ENCODE results near the gene SLC49A3. TPM values are rescaled to one million over a fixed set of nuclear protein-coding genes. Genes with fewer than 3 reads are reported as not detected.
"Not testable (repeated sequence)": the region's sequence is repeated elsewhere in the genome, so short reads cannot be mapped to it uniquely, and the experiment has no call there.

Gene SLC49A3
- polyA plus RNA-seq, 3 donors, result 9.5 to 29.8 (median 11.1) TPM

DNA sequence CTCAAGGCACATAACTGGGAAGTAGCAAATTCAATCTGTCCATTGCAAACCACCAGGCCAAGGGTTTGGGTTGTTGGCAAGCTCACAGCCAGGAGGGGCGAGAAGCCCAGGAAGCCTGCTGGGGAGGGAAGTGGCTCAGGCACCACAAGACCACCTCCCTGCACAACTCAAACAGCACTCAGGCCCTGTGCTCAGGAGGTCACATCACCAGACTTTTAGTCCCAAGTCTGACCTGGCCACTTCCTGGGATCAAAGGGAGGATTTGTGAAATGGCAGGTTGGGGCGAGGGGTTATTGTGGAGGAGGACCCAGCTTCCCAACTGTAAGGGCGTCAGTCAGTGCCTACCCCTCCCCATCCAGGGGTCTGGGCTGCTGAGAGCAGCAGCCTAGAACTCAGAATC lies 17.2 kb downstream of the SLC49A3 start:
- Mint-ChIP-seq H3K4me1 (peaks cover 13% of the 10 kb centered on the region), H3K27me3 (ENCODE audit: low read depth in 3 of 3) (peaks cover 0 to 2% (median 1%) of the 10 kb centered on the region in 3 donors), H3K4me3 (no peak overlapping the region), H3K9me3 (no peaks in the 10 kb centered on the region), H3K36me3 (peaks cover 22 to 29% of the 10 kb centered on the region in 2 donors), H3K27ac (peak overlapping the region in 2 of 7 donors; percentile 33 to 63)
- no peaks in the 10 kb centered on the region for H3K27me3 ChIP-seq (ENCODE audit: control insufficient read depth in 2 of 2, insufficient read depth in 2 of 2, low read length in 2 of 2)
- H3K4me1 ChIP-seq (ENCODE audit: control insufficient read depth in 1 of 2, insufficient read depth in 2 of 2, low read length in 2 of 2), result peaks cover 19 to 23% of the 10 kb centered on the region in 2 donors
- intact Hi-C loops (cut with micrococcal nuclease), result loop anchor here (5.0 to 10.0 kb wide), 2 partner anchors 36 to 177 kb away; partner anchors contain the start of genes PCGF3 (in 1 of the 2), PIGG (in 1 of the 2) and ZNF721 (in 1 of the 2)
- peaks cover 12 to 20% of the 10 kb centered on the region in 2 donors for H3K36me3 ChIP-seq (replicated peaks in 1 of 2; ENCODE audit: control insufficient read depth in 1 of 2, insufficient read depth in 2 of 2, low read length in 2 of 2)
- H3K79me2 ChIP-seq (ENCODE audit: insufficient read depth, low read length), result peaks cover 20% of the 10 kb centered on the region
- no peaks in the 10 kb centered on the region for H3K9me3 ChIP-seq (replicated peaks in 1 of 2; ENCODE audit: control insufficient read depth in 1 of 2, insufficient read depth in 1 of 2, low read length in 2 of 2)
- H4K20me1 ChIP-seq (ENCODE audit: insufficient read depth, low read length), result no peaks in the 10 kb centered on the region
- no peak overlapping the region for H3K27ac ChIP-seq (ENCODE audit: low read depth in 1 of 2, low read length in 2 of 2)
- H3K9ac ChIP-seq (ENCODE audit: insufficient read depth, low read length, poor library complexity, severe bottlenecking), result no peak overlapping the region
- WGBS (ENCODE audit: insufficient coverage), result no CpG with 5 or more reads among the region's 3 CpGs
- no peak overlapping the region for H2AFZ ChIP-seq (ENCODE audit: insufficient read depth, low read depth, low read length, poor library complexity, severe bottlenecking)
- no peak overlapping the region for H3K4me3 ChIP-seq (replicated peaks in 1 of 3; ENCODE audit: low read depth in 2 of 3, low read length in 3 of 3)
- TF ChIP-seq, protein P1, sequence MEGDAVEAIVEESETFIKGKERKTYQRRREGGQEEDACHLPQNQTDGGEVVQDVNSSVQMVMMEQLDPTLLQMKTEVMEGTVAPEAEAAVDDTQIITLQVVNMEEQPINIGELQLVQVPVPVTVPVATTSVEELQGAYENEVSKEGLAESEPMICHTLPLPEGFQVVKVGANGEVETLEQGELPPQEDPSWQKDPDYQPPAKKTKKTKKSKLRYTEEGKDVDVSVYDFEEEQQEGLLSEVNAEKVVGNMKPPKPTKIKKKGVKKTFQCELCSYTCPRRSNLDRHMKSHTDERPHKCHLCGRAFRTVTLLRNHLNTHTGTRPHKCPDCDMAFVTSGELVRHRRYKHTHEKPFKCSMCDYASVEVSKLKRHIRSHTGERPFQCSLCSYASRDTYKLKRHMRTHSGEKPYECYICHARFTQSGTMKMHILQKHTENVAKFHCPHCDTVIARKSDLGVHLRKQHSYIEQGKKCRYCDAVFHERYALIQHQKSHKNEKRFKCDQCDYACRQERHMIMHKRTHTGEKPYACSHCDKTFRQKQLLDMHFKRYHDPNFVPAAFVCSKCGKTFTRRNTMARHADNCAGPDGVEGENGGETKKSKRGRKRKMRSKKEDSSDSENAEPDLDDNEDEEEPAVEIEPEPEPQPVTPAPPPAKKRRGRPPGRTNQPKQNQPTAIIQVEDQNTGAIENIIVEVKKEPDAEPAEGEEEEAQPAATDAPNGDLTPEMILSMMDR (IDR thresholded peaks at IDR 0.05), result no peak
- H3K4me2 ChIP-seq (replicated peaks; ENCODE audit: extremely low read depth, low read length, poor library complexity, severe bottlenecking), result no peak overlapping the region
- no peak for DNase-seq

DNA sequence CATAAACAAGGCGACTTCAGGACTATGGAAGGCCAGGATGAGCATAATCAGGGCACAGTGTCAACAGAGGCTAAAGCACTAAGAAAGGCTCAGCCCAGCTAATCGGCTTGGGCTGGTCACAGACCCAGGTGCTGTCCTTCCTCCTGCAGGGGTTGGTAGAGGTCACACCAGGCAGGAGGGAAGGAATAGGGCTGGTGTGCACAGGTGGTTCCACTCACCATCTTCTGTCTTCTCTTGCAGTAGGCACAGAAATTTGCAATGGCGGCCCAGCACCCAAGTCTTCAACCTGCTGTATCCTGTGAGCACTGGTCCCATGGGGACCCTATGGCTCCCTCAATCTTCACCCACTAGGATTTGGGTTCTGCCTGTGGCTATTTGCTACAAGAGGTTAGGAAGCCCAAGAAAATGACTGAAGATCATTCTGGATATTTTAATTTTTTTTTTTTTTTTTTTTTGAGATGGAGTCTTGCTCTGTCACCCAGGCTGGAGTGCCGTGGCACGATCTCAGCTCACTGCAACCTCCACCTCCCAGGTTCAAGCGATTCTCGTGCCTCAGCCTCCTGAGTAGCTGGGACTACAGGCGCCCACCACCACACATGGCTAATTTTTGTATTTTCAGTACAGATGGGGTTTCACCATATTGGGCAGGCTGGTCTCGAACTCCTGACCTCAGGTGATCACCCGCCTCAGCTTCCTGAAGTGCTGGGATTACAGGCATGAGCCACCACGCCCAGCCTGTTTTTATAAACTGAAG lies 19.0 kb downstream of the SLC49A3 start:
- WGBS (ENCODE audit: insufficient coverage), result 100% methylated on average over 5 of the region's 11 CpGs
- H3K4me2 ChIP-seq (replicated peaks; ENCODE audit: extremely low read depth, low read length, poor library complexity, severe bottlenecking); H3K27me3 Mint-ChIP-seq (ENCODE audit: low read depth in 3 of 3); H3K4me1 Mint-ChIP-seq; H4K20me1 ChIP-seq (ENCODE audit: insufficient read depth, low read length); H3K9ac ChIP-seq (ENCODE audit: insufficient read depth, low read length, poor library complexity, severe bottlenecking); H3K9me3 Mint-ChIP-seq; H3K4me3 Mint-ChIP-seq; H3K27ac ChIP-seq (ENCODE audit: low read depth in 1 of 2, low read length in 2 of 2); H3K27me3 ChIP-seq (ENCODE audit: control insufficient read depth in 2 of 2, insufficient read depth in 2 of 2, low read length in 2 of 2); DNase-seq; H3K9me3 ChIP-seq (replicated peaks in 1 of 2; ENCODE audit: control insufficient read depth in 1 of 2, insufficient read depth in 1 of 2, low read length in 2 of 2); H3K27ac Mint-ChIP-seq; H3K4me3 ChIP-seq (replicated peaks in 1 of 3; ENCODE audit: low read depth in 2 of 3, low read length in 3 of 3); H2AFZ ChIP-seq (ENCODE audit: insufficient read depth, low read depth, low read length, poor library complexity, severe bottlenecking): not testable (repeated sequence)
- intact Hi-C loops (cut with micrococcal nuclease), result loop anchor here (5.0 to 10.0 kb wide), 2 partner anchors 37 to 175 kb away; partner anchors contain the start of genes PCGF3 (in 1 of the 2), PIGG (in 1 of the 2) and ZNF721 (in 1 of the 2)
- Histone ChIP-seq H3K36me3 (replicated peaks in 1 of 2; ENCODE audit: control insufficient read depth in 1 of 2, insufficient read depth in 2 of 2, low read length in 2 of 2) (peaks cover 12 to 20% of the 10 kb centered on the region in 2 donors), H3K4me1 (ENCODE audit: control insufficient read depth in 1 of 2, insufficient read depth in 2 of 2, low read length in 2 of 2) (peaks cover 12 to 15% of the 10 kb centered on the region in 2 donors), H3K79me2 (ENCODE audit: insufficient read depth, low read length) (peaks cover 16% of the 10 kb centered on the region)
- H3K36me3 Mint-ChIP-seq, result peaks cover 22 to 29% of the 10 kb centered on the region in 2 donors

- H3K4me2 ChIP-seq (replicated peaks; ENCODE audit: extremely low read depth, low read length, poor library complexity, severe bottlenecking); H4K20me1 ChIP-seq (ENCODE audit: insufficient read depth, low read length); H3K9me3 Mint-ChIP-seq; intact Hi-C loops (cut with micrococcal nuclease); H3K27me3 Mint-ChIP-seq (ENCODE audit: low read depth in 3 of 3); H2AFZ ChIP-seq (ENCODE audit: insufficient read depth, low read depth, low read length, poor library complexity, severe bottlenecking); H3K4me3 ChIP-seq (replicated peaks in 1 of 3; ENCODE audit: low read depth in 2 of 3, low read length in 3 of 3); H3K79me2 ChIP-seq (ENCODE audit: insufficient read depth, low read length); H3K27ac Mint-ChIP-seq; H3K9me3 ChIP-seq (replicated peaks in 1 of 2; ENCODE audit: control insufficient read depth in 1 of 2, insufficient read depth in 1 of 2, low read length in 2 of 2); H3K4me1 Mint-ChIP-seq; H3K4me3 Mint-ChIP-seq; H3K27me3 ChIP-seq (ENCODE audit: control insufficient read depth in 2 of 2, insufficient read depth in 2 of 2, low read length in 2 of 2); H3K27ac ChIP-seq (ENCODE audit: low read depth in 1 of 2, low read length in 2 of 2); H3K9ac ChIP-seq (ENCODE audit: insufficient read depth, low read length, poor library complexity, severe bottlenecking); DNase-seq: not testable (repeated sequence)
- WGBS (ENCODE audit: insufficient coverage), result 98% methylated on average over 5 of the region's 6 CpGs
- peaks cover 22 to 29% of the 10 kb centered on the region in 2 donors for H3K36me3 Mint-ChIP-seq
- Histone ChIP-seq H3K4me1 (ENCODE audit: control insufficient read depth in 1 of 2, insufficient read depth in 2 of 2, low read length in 2 of 2) (peaks cover 10 to 15% of the 10 kb centered on the region in 2 donors), H3K36me3 (replicated peaks in 1 of 2; ENCODE audit: control insufficient read depth in 1 of 2, insufficient read depth in 2 of 2, low read length in 2 of 2) (peaks cover 12 to 20% of the 10 kb centered on the region in 2 donors)
Measured at GRCh38 chr4:668219-668618, 20.7 kb downstream of the SLC49A3 start.
